SK-N-SH treated with all-trans-retinoic acid at 6 μM for 48 hours (cell line): Measurements from ENCODE around the gene SNRK.

Source experiments
- BACH2 ChIP-seq: fragments of 250-450 bp; sonication (Bioruptor Pico); IDR thresholded peaks from 2 replicates; pipeline ENCODE4 v1.9.0; 2021; ENCODE audit warnings: mild to moderate bottlenecking, borderline replicate concordance
- CSDC2 ChIP-seq: fragments of 250-450 bp; sonication (Bioruptor Pico); IDR thresholded peaks from 2 replicates; pipeline ENCODE4 v1.5.0; 2020; ENCODE audit warnings: mild to moderate bottlenecking, moderate library complexity
- ESRRG ChIP-seq: fragments of 250-450 bp; sonication (Bioruptor Pico); IDR thresholded peaks from 2 replicates; pipeline ENCODE4 v1.6.1; 2021; ENCODE audit warnings: mild to moderate bottlenecking
- ISL1 ChIP-seq: fragments of 250-450 bp; sonication (Bioruptor Pico); IDR thresholded peaks from 2 replicates; pipeline ENCODE4 v2.1.2; 2022; ENCODE audit warnings: mild to moderate bottlenecking, moderate library complexity
- ZFP30 ChIP-seq: fragments of 450-650 bp; formaldehyde crosslinking; IDR thresholded peaks from 2 replicates; pipeline ENCODE4 v1.5.0; 2022; ENCODE audit warnings: mild to moderate bottlenecking, moderate library complexity
- TF ChIP-seq, protein P1 (sequence below): fragments of 250-450 bp; sonication (Bioruptor Pico); IDR thresholded peaks from 2 replicates; pipeline ENCODE4 v1.8.0; 2020; ENCODE audit warnings: mild to moderate bottlenecking, moderate library complexity, borderline replicate concordance
- TF ChIP-seq, protein P2 (sequence below): fragments of 250-450 bp; sonication (Bioruptor Pico); IDR thresholded peaks from 2 replicates; pipeline ENCODE4 v1.5.1; 2020; ENCODE audit warnings: low read depth, mild to moderate bottlenecking, moderate library complexity

GRCh38 chr3:43353393-43353792 is 67.1 kb downstream of the SNRK start:
- TF ChIP-seq, protein P1, sequence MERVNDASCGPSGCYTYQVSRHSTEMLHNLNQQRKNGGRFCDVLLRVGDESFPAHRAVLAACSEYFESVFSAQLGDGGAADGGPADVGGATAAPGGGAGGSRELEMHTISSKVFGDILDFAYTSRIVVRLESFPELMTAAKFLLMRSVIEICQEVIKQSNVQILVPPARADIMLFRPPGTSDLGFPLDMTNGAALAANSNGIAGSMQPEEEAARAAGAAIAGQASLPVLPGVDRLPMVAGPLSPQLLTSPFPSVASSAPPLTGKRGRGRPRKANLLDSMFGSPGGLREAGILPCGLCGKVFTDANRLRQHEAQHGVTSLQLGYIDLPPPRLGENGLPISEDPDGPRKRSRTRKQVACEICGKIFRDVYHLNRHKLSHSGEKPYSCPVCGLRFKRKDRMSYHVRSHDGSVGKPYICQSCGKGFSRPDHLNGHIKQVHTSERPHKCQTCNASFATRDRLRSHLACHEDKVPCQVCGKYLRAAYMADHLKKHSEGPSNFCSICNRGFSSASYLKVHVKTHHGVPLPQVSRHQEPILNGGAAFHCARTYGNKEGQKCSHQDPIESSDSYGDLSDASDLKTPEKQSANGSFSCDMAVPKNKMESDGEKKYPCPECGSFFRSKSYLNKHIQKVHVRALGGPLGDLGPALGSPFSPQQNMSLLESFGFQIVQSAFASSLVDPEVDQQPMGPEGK (CRISPR knock-in tag): no peak
- TF ChIP-seq ESRRG (CRISPR knock-in tag) (no peak), CSDC2 (CRISPR knock-in tag) (no peak), ZFP30 (no peak), BACH2 (CRISPR knock-in tag) (no peak), ISL1 (CRISPR knock-in tag) (no peak)
- TF ChIP-seq, protein P2, sequence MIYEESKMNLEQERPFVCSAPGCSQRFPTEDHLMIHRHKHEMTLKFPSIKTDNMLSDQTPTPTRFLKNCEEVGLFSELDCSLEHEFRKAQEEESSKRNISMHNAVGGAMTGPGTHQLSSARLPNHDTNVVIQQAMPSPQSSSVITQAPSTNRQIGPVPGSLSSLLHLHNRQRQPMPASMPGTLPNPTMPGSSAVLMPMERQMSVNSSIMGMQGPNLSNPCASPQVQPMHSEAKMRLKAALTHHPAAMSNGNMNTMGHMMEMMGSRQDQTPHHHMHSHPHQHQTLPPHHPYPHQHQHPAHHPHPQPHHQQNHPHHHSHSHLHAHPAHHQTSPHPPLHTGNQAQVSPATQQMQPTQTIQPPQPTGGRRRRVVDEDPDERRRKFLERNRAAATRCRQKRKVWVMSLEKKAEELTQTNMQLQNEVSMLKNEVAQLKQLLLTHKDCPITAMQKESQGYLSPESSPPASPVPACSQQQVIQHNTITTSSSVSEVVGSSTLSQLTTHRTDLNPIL (CRISPR knock-in tag): no peak
